Endothelial cell (in vitro differentiated cells): ENCODE results near the gene ITGAD. TPM values are rescaled to one million over a fixed set of nuclear protein-coding genes. Genes with fewer than 3 reads are reported as not detected.

ENCODE experiments used
- DNase-seq: peaks from one replicate; pipeline ENCODE4 v3.0.0; 2021; ENCODE audit warnings: low spot score
- H3K27ac Mint-ChIP-seq: one replicate; pipeline ENCODE4 v1.8.0; 2021; ENCODE audit warnings: mixed read lengths, inconsistent platforms; ENCODE audit not compliant: unreplicated experiment
- H3K27me3 Mint-ChIP-seq: one replicate; pipeline ENCODE4 v1.8.0; 2021; ENCODE audit warnings: mild to moderate bottlenecking, moderate library complexity, mixed read lengths, inconsistent platforms; ENCODE audit not compliant: unreplicated experiment
- H3K36me3 Mint-ChIP-seq: one replicate; pipeline ENCODE4 v1.8.0; 2021; ENCODE audit warnings: mild to moderate bottlenecking, low read depth, mixed read lengths, inconsistent platforms; ENCODE audit not compliant: unreplicated experiment
- H3K4me1 Mint-ChIP-seq: one replicate; pipeline ENCODE4 v1.8.0; 2021; ENCODE audit warnings: mild to moderate bottlenecking, mixed read lengths, inconsistent platforms; ENCODE audit not compliant: unreplicated experiment
- H3K4me3 Mint-ChIP-seq: one replicate; pipeline ENCODE4 v1.8.0; 2021; ENCODE audit warnings: mild to moderate bottlenecking, mixed read lengths, inconsistent platforms; ENCODE audit not compliant: unreplicated experiment
- H3K9me3 Mint-ChIP-seq: one replicate; pipeline ENCODE4 v1.8.0; 2021; ENCODE audit warnings: mixed read lengths, inconsistent platforms; ENCODE audit not compliant: unreplicated experiment
- CTCF ChIP-seq: fragments of 200-600 bp; sonication (generic); IDR thresholded peaks from one replicate; pipeline ENCODE4 v1.5.0; 2021; ENCODE audit warnings: antibody characterized with exemption; ENCODE audit not compliant: unreplicated experiment
- total RNA-seq: library from RNA; stranded (reverse); fragmentation: NEBNext Ultra II Directional; extraction: Animal tissue kit (Norgen Biotek cat#: 25700); gene quantifications from one replicate; pipeline ENCODE4 v1.2.1, GENCODE V29; 2021; ENCODE audit not compliant: unreplicated experiment

Gene ITGAD
- total RNA-seq, 1 donor from 2014 or later, result not detected

DNA sequence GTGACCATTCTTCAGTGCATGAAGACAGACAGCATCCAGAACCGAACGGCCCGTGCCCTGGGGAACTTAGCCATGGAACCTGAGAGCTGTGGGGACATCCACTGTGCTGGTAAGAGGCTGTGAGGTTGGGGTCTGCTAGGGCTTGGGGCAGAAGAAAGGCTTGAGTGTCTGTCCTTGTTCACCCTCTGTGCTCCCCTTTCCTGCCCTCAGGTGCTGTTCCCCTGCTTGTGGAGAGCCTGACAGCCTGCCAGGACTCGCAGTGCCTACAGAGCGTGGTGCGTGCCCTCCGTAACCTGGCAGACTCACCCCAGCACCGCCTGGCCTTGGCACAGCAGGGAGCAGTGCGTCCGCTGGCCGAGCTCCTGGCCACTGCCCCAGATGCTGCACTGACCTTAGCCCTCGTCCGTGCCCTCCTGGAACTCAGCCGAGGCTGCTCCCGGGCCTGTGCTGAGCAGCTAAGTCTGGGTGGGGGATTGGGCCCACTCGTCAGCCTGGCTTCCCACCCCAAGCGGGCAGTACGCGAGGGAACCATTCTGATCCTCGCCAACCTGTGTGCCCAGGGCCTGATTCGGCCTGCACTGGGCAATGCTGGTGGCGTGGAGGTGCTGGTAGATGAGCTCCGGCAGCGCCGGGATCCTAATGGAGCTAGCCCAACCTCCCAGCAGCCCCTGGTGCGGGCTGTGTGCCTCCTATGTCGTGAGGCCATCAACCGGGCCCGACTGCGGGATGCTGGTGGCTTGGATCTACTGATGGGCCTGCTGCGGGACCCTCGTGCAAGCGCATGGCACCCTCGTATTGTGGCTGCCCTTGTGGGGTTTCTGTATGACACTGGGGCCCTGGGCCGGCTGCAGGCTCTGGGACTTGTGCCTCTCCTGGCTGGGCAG is 69.0 kb downstream of the ITGAD start:
- no peak for TF ChIP-seq CTCF
- no peak for DNase-seq
- Mint-ChIP-seq H3K4me3 (peak overlapping the region; percentile 74), H3K9me3 (no peaks in the 10 kb centered on the region), H3K27me3 (peaks cover 32% of the 10 kb centered on the region), H3K4me1 (peaks cover 13% of the 10 kb centered on the region), H3K27ac (no peak overlapping the region), H3K36me3 (peaks cover 15% of the 10 kb centered on the region)

- H3K4me1 Mint-ChIP-seq, result peaks cover 15% of the 10 kb centered on the region
- no peak for DNase-seq
- no peak overlapping the region for H3K4me3 Mint-ChIP-seq
Measured at GRCh38 chr16:31464348-31464769, 71.2 kb downstream of the ITGAD start.

DNA sequence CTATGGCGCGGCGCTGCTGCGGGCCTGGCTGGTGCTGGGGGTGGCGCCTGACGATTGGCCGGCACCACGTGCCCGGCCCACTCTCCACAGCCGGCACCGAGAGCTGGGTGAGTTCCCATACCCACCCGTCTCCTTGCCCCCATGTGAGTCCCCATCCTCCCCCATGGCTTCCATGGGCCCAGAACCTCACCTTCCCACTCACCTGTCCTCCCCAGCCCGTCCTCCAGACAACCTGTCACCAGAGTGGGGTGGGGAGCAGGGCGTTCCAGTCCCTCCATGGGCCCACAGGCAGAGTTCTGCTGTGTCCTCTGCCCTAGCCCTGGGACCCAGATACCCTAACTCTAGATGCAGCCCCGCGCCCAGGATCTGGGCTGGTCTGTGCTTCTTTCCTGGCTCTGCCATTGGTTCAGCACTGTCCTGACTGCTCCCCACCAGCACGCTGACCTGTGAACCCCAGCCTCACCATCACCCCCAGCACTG is 71.7 kb downstream of the ITGAD start:
- H3K27me3 Mint-ChIP-seq, result peaks cover 27% of the 10 kb centered on the region
- H3K4me3 Mint-ChIP-seq, result no peak overlapping the region
- no peak for DNase-seq
- H3K36me3 Mint-ChIP-seq, result peaks cover 18% of the 10 kb centered on the region
- H3K9me3 Mint-ChIP-seq, result no peaks in the 10 kb centered on the region
- TF ChIP-seq CTCF, result no peak
- H3K27ac Mint-ChIP-seq, result no peak overlapping the region
- peaks cover 14% of the 10 kb centered on the region for H3K4me1 Mint-ChIP-seq

More at GRCh38 chr16:31464348-31464769, 71.2 kb downstream of the ITGAD start:
- Mint-ChIP-seq H3K9me3 (no peaks in the 10 kb centered on the region), H3K27me3 (peaks cover 29% of the 10 kb centered on the region), H3K36me3 (peaks cover 18% of the 10 kb centered on the region), H3K27ac (peak overlapping the region; percentile 72)
- TF ChIP-seq CTCF, result no peak

GRCh38 chr16:31465788-31466370 is 72.7 kb downstream of the ITGAD start:
- Mint-ChIP-seq H3K36me3 (peaks cover 22% of the 10 kb centered on the region), H3K27me3 (peaks cover 22% of the 10 kb centered on the region), H3K27ac (peak overlapping the region; percentile 75), H3K4me3 (peak overlapping the region; percentile 60), H3K9me3 (no peaks in the 10 kb centered on the region), H3K4me1 (peaks cover 9% of the 10 kb centered on the region)
- DNase-seq, result no peak
- no peak for TF ChIP-seq CTCF
